ENCODE measurements around the gene CFAP251. TPM values are rescaled to one million over a fixed set of nuclear protein-coding genes. Genes with fewer than 3 reads are reported as not detected.

The CFAP251 gene
- polyA plus RNA-seq, 1 donor: 1.3 TPM

DNA sequence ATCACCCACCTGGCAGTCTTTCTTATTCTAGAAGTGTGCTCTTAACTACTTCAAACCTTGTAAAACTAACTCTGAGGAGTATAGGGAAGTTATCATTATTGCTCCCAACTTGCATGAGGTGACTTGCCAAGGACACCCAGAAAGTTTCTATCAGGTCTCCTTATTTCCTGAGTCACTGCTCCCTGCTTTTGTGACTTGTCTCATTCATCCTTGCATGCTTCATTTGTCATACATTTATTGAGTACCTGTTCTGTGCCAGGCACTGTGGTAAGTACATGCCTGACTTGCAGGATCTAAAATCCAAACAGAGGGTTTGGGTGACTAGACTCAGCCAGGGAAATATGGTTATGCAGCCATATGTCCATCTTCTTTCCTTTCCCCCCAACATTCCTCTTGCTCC is 25.5 kb downstream of the CFAP251 start:
- DNase-seq (ENCODE audit: low read depth): no peak

DNA sequence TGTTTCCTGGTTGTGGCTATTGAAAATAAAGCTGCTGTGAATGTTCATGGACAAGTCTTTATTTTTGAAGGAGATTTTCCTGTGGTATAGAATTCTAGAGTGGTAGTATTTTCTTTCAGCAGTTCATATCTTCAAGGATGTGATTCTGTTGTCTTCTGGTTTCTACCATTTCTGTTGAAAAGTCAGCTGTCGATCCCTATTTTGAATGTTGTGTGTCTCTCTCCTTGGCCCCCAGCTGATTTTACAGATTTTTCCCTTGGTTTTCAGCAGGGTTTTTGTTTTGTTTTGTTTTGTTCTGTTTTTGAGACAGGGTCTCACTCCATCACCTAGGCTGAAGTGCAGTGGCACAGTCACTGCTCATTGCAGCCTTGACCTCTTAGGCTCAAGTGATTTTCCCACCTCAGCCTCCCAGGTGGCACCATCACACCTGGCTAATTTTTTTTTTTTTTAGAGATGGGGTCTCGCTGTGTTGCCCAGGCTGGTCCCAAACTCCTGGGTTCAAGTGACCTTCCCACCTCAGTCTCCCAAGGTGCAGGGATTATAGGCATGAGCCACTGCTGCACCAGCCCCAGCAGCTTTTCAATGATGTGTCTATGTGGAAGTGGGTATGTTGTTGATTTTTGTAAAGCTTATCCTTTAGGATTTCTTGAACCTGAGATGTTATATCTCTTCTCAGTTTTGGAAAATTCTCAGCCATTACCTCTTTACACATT is 28.1 kb downstream of the CFAP251 start:
- no peak for DNase-seq (ENCODE audit: low read depth)

DNA sequence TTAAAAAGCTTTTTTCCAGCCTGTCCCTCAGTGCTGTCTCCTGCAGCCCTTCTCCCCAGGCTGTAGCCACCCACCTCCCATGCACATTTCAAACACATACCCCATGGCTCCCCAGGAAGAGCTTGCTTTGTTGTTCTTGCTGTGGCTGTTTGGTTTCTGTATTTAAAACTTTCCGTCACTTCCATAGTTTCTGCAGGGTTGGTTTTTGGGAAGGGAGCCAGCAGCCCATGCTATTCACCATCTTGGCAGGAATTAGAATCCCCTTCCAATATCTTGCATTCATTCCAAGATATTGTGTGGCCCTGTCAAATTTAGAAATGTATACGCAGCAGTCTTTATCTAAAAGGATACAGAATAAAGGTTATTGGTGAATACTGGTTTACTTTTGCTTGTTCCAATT is 29.6 kb downstream of the CFAP251 start:
- no peak for DNase-seq (ENCODE audit: low read depth)

DNA sequence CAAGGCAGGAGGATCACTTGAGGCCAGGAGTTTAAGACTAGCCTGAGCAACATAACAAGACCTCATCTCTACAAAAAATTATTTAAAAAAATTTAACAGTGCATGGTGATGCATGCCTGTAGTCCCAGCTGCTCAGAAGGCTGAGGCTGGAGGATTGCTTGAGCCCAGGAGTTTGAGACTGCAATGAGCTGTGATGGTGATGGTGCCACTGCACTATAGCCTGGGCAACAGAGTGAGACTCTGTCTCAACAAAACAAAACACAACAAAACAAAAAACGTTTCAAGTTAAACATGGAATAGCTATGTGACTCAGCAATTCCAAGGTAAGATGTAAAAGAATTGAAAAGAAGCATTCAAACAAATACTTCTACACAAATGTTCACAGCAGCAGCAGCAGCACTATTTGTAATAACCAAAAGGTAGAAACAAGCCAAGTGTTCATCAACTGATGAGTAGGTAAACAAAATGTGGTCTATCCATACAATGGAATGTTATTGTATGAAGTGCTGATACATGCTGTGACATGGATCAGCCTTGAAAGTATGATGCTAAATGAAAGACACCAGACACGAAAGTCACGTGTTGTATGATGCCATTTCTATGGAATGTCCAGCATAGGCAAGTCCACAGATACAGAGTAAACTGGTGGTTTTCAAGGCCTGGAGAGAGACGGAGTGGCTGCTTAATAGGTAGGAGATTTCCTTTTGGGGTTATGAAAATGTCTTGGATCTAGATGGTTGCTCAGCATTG is 31.4 kb downstream of the CFAP251 start:
- no peak for DNase-seq (ENCODE audit: low read depth)

DNA sequence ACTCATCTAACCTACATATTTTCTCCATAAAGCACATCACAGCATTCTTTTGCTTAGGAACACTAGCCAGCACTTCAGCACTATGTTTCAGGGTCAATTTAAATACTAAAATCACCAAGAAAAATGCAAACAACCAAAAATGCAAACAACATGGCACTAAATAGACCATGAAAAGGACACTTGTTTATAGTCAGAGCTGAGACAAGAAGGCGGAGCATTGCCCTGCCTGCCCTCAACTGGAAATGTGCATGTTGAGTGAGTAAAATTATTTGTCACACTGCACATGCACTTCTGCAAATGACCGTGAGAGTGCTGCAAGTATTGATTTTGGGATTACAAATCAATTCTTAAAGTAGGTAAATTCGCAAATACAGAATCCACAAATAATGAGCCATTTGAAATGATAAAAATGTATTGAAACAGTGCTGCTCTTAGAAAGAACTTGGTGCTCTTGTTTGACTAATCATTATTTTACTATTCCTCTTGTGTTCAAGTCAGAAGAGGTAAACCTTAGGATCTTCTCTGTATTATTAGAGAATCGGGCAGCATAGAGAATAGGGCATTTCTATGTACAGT is 34.8 kb downstream of the CFAP251 start:
- no peak for DNase-seq (ENCODE audit: low read depth)

DNA sequence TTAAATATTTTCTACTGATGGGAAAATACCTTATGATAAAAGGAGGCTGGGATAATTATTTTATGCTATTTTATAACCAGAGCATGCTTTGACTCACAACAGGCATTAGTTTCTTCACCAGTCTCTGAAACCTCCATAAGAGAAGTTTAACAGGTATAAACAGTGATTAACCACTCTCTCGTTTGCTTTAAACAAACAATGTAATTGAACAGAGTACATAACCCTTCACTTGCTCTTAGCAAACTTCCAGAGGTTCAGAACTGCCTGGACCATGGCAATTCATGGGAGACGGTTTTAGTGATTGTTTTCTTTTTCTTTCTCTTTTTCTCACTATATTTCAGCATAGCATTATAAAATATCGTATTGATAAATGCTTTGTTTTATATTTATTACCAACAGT is 35.3 kb downstream of the CFAP251 start:
- DNase-seq (ENCODE audit: low read depth): no peak

DNA sequence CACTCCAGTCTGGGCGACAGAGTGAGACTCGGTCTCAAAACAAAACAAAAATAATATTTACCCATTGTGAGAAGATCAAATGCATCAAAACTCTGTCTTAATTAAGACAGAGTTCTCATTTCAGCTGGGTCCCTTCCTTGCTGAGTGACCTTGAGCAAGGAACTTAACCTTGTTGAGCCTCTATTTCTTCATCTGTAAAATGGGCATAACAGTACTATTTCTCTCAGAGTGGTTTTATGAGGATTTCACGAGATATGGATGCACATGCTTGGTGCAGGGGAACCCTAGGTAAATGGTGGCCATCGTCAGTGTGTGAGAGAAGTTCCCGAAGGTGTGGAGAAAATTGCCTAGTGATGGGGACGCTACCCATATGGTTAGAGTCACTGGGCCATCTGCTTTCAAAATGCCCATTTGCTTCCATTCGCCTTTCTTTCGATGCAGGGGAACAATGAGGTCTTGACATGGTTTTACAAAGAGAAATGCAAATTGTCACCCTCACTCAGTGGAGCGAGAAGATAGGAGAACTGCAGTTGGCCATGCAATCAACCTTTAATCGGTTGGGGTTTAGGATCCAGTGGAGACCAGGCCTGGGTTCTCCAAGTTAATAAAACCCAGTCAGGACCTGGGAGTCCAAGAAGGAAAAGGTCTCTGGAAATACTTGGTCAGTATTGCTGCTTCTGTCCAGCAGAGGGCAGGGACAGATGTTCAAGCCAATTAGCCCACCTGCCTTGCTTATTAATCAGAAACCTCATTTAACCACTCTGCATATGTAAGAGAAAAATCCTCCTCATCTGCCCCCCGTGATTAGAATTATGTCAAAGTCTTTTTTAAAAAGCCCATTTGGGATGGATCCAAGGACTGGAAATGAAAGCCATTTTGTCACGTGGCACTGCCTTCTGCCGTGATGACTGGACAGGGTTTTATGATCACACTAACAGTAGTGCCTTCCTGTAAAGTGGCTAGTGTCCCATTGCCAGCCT is 37.2 kb downstream of the CFAP251 start:
- no peak for DNase-seq (ENCODE audit: low read depth)

DNA sequence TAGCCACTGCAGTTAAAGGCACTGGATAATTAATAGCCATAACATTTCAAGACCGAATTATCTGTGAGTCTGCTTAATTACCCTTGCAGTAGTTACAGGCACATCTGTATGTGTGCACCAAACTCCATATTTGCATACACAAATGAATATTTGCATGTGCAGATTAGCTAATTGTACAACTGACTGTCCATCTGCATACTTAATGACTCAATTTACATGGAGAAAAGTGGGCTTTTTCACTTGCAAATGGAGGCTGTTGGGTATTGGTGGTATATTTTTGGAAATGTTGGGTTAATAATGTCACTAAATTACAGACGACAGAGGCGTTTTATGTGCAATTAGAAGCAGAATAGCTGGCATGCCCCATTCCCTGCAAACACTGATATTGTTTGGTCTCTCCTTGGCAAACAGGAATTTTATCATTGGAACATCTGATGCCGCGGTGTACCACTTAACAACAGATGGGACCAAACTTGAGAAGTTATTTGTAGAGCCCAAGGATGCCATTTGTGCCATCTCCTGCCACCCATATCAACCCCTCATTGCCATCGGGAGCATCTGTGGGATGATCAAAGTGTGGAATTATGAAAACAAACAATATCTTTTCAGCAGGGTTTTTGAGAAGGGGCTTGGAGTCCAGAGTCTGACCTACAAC is 39.6 kb downstream of the CFAP251 start:
- DNase-seq (ENCODE audit: low read depth): no peak

DNA sequence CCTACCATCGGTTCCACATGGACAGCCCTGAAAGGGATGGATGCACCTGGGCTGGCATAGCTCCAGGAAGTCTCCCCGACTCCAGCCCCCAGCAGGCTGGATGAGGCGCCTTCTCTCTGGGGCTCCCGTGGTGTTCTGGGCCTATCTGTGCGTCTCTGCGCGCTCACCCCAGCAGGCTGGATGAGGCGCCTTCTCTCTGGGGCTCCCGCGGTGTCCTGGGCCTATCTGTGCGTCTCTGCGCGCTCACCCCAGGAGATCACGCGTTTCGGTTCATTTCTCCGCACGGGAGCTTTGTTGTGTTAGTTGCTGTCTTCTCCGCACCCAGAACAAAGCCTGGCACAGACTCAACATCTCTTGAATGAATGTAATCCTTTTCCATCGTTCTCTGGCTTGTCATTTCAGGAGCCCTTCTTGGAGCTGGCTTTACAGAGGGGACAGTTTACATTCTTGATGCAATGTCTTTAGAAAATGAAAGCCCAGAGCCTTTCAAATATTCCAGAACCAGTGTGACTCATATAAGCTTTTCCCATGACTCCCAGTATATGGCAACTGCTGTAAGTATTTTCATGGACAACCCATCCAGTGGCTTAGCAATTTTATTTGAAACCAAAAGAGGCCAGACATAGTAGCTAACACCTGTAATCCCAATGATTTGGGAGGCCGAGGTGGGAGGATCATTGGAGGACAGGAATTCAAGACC is 40.3 kb downstream of the CFAP251 start:
- DNase-seq (ENCODE audit: low read depth): no peak

DNA sequence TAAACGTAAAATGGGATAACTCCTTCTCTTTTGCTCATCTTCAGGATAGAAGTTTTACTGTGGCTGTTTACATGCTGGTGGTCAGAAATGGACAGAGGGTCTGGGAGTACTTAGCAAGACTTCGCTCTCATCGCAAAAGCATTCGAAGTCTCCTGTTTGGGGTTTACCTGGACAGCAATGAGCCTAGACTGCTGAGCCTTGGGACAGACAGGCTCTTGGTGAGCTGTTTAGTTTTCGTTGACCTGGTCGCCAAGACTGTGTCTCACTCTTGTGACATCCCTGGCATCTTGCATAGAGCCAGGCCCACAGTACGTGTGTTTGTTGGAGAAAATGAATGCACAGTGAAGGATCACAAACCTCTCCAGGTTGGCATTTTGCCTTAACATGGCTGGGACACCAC is 42.1 kb downstream of the CFAP251 start:
- DNase-seq (ENCODE audit: low read depth): no peak

DNA sequence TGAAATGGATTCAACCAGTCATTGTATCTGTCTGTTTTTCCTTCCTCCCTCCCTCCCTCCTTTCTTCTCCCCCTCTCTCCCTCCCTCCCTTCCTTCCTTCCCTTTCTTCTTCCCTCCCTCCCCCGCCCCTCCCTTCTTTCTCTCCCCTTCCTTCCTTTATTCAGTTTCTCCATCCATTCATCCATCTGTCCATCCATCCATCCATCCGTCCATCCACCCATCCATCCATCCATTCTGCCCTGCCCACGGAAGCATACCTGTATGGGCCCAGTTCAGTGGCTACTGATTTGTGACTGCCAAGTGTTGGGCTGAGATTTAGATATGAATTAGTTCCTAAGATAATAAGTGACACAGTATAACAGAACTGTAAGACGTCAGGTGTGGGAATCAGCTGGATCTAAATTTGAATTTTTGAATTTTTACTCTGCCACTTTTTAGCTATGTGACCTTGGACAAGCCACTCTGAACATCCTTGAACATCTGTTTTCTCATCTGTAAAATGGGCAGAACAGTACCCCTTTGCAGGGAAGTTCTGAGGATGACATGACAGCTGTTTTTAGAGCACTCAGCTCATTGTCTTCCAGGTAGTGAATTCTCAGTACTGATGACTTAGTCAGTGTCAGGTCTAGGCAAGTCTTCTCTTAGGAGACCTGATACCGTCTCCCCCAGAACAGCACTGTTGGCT is 42.9 kb downstream of the CFAP251 start:
- no peak for DNase-seq (ENCODE audit: low read depth)

DNA sequence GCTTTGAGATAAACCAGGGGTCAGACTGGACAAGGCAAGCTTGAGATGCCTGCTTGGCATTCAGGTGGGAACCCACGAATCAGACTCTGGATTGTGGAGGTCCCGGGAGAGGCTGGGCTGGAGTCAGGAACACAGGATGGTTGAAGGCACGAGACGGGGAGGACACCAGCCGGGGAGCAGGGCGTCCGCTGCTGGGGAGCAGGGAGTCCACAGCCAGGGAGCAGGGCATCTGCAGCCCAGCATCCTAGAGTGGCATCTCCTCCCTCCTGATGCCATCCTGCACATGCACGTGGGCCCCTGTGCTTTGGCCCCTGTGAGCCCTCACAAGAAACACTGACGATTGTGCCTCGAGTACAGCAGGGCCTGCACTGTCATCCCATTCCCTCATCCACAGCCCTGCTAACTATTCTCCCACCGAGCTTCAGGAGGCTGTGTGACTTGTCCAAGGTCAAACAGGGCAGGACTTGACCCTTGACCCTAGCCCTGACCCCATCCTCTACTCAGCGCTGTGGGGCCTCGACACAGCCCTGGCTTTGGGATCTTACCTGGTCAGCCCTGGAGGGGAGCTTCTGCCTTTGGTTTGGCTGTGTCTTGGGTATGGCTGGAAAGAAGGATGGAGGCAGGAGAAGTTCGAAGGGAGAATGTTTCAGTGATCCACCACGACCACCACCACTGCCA is 45.1 kb downstream of the CFAP251 start:
- DNase-seq (ENCODE audit: low read depth): no peak

DNA sequence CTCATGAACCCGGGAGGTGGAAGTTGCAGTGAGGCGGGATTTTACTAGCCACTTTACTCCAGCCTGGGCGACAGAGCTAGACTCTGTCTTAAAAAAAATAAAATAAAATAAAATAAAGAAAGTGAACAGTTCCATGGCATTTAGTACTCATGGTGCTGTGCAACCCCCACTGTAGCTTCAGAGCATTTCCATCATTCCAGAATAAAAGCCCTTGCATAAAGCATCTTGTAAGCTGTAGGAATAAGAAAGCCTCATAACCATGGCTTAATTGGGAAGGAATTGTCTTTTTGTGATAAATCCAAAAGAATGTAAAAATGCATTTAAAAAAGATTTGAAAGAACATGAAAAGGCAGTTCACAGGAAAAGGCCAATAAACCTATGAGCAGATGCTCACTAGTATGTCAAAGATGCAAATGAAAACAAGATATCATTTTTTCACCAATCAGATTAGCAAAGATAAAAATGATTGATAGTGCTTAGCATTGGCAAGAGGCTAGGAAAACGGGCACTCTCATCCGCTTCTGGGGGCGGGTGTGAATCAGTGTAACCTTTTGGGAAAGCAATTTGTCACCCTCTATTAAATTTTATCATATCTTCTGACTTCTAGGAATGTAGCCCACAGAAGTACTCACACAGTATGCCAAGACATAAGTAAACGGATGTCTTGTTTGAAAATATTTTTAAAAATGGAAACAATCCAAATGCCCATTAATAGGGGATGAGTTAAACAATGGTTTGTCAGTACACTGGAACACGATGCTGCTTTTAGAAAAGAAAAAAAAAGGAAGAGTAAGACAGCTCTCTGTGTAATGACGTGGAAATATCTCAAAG is 46.6 kb downstream of the CFAP251 start:
- DNase-seq (ENCODE audit: low read depth): no peak

DNA sequence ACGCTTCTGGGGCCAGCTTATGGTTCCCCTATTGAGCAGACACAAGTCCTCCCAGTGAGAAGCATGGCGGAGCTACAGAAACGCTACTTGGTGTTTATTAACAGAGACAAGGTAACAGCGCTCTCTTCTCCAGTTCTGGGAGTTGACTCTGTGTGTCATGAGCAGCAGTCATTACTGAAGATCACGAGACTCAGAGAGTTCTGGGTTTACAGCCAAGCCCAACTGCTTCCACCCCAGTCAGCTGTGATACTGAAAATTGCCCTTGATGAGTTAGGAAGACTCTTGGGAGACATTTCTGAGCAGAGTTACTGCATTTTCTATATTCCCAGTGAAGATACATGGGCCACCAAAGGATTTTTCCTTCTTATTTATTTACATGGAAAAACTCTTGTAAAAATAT is 48.6 kb downstream of the CFAP251 start:
- no peak for DNase-seq (ENCODE audit: low read depth)

DNA sequence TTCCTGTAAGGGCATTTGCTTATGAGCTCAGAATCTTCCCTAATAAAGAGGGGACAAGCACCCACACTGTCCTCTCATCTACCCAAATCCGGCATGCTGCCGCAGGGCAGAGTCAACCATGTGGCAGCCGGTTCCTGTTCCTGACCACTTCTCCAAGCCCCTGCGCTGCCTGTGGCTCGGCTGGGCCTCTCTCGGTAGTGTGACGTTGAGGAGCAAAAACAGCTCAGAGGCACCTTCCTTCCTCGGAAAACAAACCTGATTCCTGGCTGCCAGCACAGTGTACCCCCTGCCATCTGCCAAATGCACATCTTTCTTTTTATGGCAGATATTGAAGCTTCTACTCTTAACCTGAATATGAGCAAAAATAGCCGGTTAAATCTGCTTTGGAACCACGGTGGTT is 50.5 kb downstream of the CFAP251 start:
- no peak for DNase-seq (ENCODE audit: low read depth)

DNA sequence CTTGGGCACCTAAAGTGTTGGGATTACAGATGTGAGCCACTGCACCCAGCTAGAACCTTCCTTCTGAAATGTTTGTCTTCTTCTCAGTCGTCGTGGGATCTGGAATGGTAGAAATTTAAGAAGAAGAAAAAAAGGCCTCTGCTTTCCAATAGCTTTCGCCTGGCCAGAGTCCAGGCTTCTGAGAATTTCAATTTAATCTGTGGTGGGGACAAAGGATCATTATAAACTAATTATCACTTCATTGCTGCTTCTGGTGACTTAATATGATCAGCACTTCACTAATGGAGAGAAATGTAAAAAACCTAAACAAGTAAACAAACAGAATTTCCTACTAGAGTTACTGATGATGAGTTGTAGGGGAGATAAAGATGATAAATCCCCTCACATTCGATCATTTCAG is 51.3 kb downstream of the CFAP251 start:
- no peak for DNase-seq (ENCODE audit: low read depth)

DNA sequence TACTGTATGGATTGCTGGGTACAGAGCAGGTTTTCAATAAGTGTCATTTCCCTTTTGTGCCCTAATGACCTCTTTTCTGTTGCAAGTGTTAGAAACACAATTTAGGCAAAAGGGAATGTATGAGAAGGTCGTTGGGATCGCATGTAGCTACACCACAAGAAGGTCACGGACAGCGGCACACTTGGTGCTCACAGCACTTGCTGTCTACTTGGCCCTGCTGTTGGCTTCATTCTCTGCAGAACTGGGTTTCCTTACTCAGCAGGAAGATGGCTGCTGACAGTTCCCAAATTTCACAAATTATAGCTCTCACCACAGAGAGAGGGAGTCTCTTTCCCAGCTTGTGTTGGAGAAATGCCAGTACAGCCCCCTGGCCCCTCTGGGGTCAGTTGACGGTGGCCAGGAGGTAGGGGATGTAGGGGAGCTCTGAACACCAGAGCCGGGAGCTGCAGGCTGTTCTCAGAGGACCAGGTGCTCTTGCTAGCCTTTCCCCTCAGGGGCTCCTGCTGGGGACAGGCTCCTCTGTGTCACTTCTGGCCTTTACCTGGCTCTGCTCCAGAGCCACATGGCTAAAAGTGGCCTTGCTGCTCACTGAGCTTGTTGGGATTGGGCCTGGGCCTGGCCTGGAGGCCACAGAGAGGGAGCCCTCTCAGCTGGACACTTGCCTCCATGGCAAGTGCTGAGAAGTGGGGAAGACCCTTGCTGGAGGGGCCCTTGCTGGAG is 52.3 kb downstream of the CFAP251 start:
- DNase-seq (ENCODE audit: low read depth): no peak
